Measurements from ENCODE around the gene RAP1GAP.
A peak's percentile ranks its signal among the peaks of the same experiment; 100 is the strongest.

RAP1GAP gene

GRCh38 chr1:21607549-21608529 is 61.3 kb downstream of the RAP1GAP start:
- DNase-seq: no peak

DNA sequence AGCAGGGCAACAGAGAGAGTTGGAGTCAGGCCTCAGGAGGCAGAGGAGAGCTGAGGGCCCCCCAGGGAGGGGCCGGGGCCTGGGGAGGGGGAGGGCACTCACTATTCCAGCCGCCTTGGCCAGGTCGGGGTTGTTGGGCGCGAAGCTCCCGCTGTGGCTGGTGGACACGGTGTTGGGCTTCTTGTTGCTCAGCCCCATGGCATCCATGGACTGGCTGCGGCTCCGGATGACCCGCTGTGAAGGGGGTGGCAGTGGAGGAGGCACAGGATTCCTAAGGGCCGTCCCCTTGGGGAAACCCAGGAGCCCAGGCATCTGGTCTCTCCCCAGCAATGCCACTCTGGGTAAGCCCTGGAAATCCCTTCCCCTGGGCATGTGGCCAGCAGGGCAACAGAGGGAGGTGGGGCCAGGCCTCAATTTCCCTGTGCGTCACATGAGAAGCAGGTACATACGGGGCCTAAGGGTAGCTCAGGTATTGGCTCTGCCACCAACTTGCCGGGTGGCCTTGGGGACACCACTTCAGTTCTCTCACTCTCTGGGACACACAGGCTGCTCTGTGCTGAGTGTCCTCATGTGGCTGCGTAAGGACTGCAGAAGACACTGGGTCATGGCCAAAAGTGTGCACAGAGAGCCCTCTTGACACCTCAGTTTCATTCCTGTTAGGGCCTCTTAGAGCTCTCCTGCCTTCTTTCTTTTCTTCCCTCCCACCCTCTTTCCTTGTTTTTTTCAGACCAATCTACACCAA is 63.0 kb downstream of the RAP1GAP start:
- no peak for DNase-seq

DNA sequence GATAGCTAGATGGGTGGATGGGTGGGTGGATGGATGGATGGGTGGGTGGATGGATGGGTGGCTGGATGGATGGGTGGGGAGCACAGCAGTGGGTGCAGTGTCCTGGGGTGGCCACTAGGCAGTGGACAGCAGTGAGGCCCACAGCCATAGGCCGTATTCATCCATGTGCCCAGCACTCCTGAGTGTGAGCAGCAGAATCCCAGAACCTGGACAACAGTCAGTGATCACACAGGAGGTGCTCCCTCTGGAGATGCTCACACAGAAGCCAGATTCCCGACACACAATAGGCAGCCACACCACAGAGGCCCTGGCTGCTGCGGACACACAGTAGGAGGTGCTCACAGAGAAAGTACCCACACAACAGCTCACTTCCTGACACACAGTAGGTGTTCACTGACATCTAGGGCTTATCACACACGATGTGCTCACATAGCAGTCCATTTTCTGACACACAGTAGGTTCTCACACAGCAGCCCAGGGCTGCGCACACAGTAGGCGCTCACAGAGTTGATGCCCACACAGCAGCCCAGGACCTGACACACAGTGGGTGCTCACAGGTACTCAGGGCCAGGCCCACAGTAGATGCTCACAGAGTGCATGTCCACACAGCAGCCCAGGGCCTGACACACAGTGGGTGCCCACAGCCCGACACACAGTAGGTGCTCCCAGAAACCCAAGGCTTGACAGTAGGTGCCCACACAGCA is 64.0 kb downstream of the RAP1GAP start:
- no peak for DNase-seq

DNA sequence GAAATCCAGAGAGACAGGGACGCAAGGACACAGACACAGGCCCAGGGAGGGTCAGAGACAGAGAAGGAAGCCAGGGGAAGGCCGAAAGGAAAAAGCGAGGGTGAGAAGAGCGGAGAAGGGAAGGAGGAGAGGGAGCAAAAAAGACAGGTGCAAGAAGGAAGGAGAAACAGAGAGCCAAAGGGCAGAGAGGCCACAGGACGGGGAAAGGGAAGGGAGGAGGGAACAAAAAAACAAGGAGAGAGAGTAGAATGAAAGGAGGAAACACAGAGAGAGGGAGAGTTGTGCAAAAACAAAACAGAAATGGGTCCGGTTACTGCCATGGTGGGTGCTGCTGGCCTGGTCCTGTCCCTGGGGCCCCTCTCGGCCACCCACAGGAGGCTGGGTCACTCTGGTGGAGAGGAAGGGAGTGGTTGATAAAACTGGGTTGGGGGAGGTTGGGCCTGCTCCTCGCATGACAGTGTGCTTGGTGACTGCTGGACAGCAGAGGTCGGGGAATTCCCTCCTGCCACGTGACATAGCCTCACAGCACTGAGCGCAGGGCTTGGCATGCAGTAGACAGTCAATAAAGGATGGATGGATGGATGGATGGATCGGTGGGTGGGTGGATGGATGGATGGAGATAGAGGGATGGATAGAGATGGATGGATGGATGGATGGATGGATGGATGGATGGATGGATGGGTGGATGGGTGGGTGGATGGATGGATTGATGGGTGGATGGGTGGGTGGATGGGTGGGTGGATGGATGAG is 64.8 kb downstream of the RAP1GAP start:
- DNase-seq: no peak

GRCh38 chr1:21603177-21604138 is 65.7 kb downstream of the RAP1GAP start:
- no peak for DNase-seq

GRCh38 chr1:21601278-21602048 is 67.7 kb downstream of the RAP1GAP start:
- no peak for DNase-seq

- DNase-seq: no peak
Observed at GRCh38 chr1:21599402-21599801, 69.8 kb downstream of the RAP1GAP start.

DNA sequence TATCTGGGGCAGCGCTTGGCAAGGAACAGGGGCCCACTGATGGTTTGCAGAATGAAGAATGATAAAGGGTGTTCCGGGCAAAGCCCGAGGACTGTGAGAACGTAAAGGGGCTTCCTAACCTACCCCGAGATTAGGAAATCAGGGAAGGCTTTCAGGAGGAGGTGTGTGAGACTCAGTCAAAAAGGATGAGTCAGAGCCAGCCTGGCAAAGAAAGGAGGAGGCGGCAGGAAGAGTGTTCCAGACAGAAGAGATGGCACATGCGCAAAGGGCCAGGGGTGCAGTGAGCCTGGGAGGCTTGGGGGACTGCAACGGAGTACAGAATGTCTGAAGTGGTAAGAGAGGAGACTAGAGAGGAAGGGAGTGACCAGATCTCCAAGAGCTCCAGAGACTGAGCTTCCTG is 70.3 kb downstream of the RAP1GAP start:
- no peak for DNase-seq

- DNase-seq: no peak
Observed at GRCh38 chr1:21598417-21598816, 70.7 kb downstream of the RAP1GAP start.

- no peak for DNase-seq
Observed at GRCh38 chr1:21597753-21598152, 71.4 kb downstream of the RAP1GAP start.

- no peak for DNase-seq
Observed at GRCh38 chr1:21596628-21597027, 72.5 kb downstream of the RAP1GAP start.

DNA sequence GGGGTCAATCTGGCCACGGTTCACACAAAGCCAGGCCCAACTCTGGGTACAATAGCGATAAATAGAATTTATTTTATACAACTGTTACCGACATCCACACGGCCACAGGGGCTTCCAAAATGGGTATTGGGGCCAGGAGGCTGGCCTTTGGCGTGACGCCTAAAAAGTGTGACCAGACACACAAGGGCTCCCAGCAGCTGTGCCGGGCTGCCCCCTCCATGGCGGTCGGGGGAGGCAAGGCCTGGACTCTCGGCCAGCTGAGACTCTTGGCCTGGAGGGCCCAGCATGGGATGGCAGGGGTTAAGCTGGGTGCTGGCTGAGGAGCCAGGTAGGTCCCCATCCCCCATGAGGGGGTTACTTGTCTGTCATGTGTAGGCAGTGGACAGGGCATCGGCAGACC is 73.0 kb downstream of the RAP1GAP start:
- DNase-seq: no peak

GRCh38 chr1:21594935-21595897 is 73.9 kb downstream of the RAP1GAP start:
- DNase-seq: peak; percentile 25 to 29

DNA sequence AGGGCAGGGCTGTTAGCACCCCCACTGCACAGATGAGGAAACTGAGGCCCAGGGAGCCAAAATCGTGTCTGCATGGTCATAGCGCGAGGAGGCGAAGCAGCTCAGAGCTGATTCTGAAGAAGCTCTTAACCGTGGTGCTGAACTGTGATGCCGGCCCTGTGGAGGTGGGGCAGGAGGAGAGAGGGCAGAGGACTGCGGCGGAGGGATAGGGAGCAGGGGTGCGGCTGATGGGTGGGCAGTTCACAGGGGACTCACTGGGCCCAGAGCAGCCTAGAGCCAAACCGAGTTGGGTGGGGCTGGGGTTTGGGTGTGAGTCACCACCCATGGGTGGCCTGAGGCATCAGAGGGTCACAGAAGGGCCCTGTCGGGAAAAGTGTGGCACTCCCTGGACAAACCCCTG is 74.7 kb downstream of the RAP1GAP start:
- no peak for DNase-seq

DNA sequence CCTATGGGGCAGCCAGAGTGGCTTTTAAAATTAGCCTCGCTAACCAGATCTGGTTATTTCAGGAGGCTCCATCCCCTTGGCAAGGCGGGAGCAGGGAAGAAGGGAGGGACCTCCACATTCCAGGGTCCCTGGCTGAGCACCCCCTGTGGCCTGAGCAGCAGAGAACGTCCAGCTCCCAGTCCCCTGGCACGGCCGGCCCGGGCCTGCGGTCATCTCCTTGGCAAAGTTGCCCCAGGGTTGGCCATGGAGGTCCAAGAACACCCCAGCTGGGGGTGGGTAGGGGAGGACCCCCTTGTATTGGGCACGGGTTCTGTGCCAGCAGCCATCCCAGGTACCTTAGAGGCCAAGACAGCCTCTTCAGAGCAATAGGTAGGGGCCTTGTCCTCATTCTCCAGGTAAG is 75.9 kb downstream of the RAP1GAP start:
- no peak for DNase-seq

DNA sequence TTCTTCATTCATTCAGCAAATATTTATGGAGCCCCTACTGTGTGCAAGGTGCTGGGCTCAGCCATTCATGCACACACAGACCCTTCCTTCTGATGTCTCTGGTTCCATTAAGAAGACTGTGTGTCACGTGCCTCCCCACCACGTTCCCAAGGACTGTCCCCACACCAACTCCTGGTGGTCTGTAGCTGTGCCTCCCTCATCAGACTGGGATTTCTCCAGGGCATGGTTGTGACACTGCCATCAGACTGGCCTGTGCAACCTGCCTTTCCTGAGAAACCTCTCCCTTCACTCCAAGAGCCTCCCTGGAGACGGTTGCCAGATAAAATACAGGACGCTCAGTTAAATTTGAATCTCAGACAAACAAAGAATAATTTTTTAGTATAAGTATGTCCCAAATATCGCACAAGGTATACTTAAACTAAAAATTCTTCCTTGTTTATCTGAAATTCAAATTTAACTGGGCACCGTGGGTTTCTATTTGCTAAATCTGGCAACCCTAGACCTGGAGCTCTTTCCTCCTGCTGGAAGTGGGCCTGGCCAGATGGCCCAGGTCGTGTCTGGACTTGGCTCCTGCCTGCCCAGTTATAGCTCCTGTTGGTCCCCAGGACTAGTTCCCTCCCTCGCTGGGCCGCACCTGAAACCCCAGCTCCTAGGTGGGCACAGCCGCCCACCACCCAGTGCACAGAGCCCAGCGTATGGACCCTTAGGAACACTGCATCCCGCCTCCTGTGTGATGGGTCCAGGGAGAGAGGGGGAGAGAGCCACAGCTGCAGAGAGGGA is 76.9 kb downstream of the RAP1GAP start:
- no peak for DNase-seq

DNA sequence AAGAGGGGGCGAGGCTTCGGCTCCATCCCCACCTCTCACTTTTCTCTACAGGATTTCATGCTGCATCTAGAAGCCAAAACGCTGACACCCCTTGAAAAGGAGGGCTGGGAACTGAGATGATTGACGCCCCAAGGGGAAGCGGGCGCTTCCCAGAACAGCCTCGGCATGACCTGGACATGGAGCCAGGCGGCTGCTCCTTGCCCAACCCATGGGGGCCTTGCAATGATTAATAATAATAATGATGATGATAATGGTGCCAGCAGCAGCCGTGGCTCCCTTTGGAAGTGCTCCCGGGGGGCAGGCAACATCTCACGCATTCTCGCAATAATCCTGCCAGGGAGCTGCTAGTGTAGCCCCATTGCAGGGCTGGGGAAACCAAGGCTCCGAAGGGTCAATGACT is 78.2 kb downstream of the RAP1GAP start:
- DNase-seq: no peak

- DNase-seq: peak in 1 of 2 experiments; percentile 38
Observed at GRCh38 chr1:21590126-21590880, 78.9 kb downstream of the RAP1GAP start.
